Sigmoid colon (tissue), 4 donors: ENCODE data around the gene BBS5.

ENCODE experiments used
- CTCF ChIP-seq, 4 experiments: fragments of 450-650 bp in 3 of 4; fragments of 200-600 bp in 1 of 4; IDR thresholded peaks; one replicate each; pipeline ENCODE4 v1.5.1; 2016 to 2019; ENCODE audit warnings: antibody characterized with exemption in 4 of 4, mild to moderate bottlenecking in 3 of 4, moderate library complexity in 2 of 4
- POLR2A ChIP-seq, 2 donors: fragments of 450-650 bp; IDR thresholded peaks; one replicate each; pipeline ENCODE4 v1.6.1; 2016; ENCODE audit warnings: antibody characterized with exemption in 2 of 2, mild to moderate bottlenecking in 2 of 2, moderate library complexity in 2 of 2
- POLR2AphosphoS5 ChIP-seq, 4 donors: sonication (generic); formaldehyde crosslinking; IDR thresholded peaks; one replicate each; pipeline ENCODE4 v1.6.1; 2017; ENCODE audit warnings: antibody characterized with exemption in 4 of 4

GRCh38 chr2:169479257-169480078 lies at the start of gene BBS5:
- peak in 1 of 4 experiments; percentile 34 for TF ChIP-seq CTCF (IDR thresholded peaks at IDR 0.05)
- TF ChIP-seq POLR2A (IDR thresholded peaks at IDR 0.05): no peak
- peak; percentile 44 to 73 (median 64) for TF ChIP-seq POLR2AphosphoS5 (IDR thresholded peaks at IDR 0.05)
